HG03521 (cell line): ENCODE results near the gene ARSK.
"Not testable (repeated sequence)": the region's sequence is repeated elsewhere in the genome, so short reads cannot be mapped to it uniquely, and the experiment has no call there.

Source experiments
- ATAC-seq: cut with Tn5 transposase; IDR thresholded peaks from one replicate; pipeline ENCODE4 v1.9.1; 2021; ENCODE audit warnings: mild to moderate bottlenecking, moderate library complexity; ENCODE audit not compliant: unreplicated experiment

Gene ARSK

DNA sequence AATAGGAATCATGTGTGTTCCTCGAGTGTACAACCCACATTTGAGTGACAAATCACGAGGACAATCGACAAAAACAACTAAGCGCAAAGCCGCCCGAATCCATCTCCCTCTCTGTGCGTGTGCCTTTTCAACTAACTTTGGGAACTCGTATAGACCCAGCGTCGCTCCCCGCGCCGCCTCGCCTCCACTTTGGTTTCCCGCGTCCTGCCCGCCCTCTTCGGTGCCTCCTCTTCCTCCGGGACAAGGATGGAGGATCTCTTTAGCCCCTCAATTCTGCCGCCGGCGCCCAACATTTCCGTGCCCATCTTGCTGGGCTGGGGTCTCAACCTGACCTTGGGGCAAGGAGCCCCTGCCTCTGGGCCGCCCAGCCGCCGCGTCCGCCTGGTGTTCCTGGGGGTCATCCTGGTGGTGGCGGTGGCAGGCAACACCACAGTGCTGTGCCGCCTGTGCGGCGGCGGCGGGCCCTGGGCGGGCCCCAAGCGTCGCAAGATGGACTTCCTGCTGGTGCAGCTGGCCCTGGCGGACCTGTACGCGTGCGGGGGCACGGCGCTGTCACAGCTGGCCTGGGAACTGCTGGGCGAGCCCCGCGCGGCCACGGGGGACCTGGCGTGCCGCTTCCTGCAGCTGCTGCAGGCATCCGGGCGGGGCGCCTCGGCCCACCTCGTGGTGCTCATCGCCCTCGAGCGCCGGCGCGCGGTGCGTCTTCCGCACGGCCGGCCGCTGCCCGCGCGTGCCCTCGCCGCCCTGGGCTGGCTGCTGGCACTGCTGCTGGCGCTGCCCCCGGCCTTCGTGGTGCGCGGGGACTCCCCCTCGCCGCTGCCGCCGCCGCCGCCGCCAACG is 65.3 kb downstream of the ARSK start, which contains the start of gene GPR150:
TSS of gene GPR150 (plus strand) at position 58 of the 840 bp plus-strand sequence. CDS start at position 247, 189 bp downstream.
- peak; percentile 70 for ATAC-seq

DNA sequence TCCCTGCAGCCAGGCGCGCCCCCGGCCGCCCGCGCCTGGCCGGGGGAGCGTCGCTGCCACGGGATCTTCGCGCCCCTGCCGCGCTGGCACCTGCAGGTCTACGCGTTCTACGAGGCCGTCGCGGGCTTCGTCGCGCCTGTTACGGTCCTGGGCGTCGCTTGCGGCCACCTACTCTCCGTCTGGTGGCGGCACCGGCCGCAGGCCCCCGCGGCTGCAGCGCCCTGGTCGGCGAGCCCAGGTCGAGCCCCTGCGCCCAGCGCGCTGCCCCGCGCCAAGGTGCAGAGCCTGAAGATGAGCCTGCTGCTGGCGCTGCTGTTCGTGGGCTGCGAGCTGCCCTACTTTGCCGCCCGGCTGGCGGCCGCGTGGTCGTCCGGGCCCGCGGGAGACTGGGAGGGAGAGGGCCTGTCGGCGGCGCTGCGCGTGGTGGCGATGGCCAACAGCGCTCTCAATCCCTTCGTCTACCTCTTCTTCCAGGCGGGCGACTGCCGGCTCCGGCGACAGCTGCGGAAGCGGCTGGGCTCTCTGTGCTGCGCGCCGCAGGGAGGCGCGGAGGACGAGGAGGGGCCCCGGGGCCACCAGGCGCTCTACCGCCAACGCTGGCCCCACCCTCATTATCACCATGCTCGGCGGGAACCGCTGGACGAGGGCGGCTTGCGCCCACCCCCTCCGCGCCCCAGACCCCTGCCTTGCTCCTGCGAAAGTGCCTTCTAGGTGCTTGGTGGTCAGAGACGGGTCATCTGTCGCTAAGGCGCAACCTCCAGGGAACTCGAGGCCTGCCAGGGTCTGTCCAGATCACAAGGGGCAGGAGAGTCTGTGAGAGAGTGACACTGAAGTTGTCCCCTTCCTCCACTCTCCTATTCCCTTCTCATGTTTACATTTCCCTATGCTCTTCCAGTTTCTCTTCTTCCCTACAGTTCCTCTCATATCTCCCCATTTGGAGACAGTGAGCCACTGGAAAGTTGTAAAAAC is 66.3 kb downstream of the ARSK start:
- ATAC-seq, result peak; percentile 40

DNA sequence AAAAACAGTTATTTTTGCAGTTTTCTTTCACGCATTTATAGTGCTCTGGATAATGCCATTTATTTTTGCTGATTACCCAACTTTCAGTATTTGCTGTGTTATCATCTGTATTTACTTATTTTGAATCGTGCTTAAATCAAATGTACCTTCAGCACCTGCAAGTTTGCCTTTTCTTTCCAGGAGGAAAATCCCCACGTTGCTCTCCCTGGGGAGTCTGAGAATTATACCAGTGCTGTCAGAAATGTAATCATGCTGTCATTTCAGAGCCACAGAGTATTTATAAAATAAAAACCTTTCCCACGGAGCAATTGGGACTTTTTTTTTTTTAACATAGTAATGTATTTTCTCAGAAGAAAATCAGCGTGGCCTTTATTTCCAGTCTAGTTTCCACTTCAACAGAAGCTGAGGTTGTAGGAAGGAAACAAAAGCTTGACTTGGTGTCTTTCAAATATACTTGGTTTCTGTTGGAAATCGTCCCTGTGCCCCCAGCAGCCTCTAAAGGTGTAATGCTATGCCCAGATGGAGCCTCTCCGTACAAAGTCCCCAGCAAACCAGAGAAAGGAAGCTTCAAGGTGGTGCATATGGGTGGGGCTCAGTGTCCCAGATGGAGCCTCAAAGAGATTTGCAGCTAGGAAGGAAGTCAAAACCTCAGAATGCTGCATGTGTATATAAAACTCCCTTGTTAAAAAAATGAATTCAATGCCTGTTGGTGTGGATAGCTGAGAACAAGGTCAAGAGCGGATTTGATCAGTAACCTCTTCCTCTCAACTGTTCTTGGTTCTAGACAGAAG is 67.1 kb downstream of the ARSK start:
- ATAC-seq, result no peak

DNA sequence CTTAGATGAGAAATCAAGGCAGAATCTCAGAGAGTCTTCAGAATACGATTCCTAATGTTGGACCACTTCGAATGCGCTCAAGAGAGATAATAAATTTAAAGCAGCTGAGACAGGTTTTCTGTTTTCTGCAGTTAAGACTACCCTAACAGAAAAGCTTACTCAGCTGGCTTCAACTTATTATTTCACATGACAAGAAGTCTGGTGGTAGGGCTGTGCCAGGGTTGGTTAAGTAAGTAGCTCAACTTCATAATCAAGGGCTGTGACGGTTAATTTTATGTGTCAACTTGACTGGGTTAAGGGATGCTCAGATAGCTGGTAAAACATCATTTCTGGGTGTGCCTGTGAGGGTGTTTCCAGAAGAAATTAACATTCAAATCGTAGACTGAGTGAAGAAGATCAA is 68.8 kb downstream of the ARSK start:
- ATAC-seq, result no peak

GRCh38 chr5:95624368-95624767 is 69.5 kb downstream of the ARSK start:
- ATAC-seq, result no peak

- ATAC-seq, result no peak
These were observed 71.8 kb downstream of the ARSK start for GRCh38 chr5:95626701-95627100.

DNA sequence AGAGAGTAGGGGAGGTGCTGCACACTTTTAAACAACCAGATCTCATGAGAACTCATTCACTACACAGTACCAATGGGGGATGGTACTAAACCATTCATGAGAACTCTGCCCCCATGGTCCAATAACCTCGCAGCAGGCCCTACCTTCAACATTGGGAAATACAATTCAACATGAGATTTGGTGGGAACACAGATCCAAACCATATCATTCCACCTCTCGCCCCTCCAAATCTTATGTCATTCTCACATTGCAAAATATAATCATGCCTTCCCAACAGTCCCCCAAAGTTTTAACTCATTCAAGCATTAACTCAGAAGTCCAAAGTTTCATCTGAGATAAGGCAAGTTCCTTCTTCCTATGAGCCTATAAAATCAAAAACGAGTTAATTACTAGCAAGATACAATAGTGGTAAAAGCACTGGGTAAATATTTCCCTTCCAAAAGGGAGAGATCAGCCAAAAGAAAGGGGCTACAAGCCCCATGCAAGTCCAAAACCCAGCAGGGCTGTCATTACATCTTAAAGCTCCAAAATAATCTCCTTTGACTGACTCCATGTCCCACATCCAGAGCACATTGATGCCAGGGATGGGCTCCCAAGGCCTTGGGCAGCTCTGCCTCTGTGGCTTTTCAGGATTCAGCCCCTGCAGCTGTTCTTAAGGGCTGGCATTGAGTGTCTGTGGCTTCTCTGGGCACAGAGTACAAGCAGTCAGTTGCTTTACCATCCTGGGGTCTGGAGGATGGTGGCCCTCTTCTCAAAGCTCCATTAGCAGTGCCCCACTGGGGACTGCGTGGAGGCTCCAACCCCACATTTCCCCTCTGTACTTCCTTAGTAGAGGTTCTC is 73.3 kb downstream of the ARSK start:
- ATAC-seq, result no peak

DNA sequence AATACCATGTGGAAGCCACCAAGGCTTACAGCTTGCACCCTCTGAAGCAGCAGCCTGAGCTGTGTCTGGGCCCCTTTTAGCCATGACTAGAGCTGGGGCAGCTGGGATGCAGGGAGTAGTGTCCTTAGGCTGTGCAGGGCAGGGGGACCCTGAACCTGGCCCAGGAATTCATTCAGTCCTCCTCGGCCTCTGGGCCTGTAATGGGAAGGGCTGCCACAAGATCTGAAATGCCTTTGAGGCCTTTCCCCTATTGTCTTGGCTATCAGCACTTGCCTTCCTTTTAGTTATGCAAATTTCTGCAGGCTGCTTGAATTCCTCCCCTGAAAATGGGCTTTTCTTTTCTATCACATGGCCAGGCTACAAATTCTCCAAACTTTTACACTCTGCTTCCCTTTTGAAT is 74.0 kb downstream of the ARSK start:
- ATAC-seq, result no peak

- no peak for ATAC-seq
These were observed 75.6 kb downstream of the ARSK start for GRCh38 chr5:95630394-95630917.

DNA sequence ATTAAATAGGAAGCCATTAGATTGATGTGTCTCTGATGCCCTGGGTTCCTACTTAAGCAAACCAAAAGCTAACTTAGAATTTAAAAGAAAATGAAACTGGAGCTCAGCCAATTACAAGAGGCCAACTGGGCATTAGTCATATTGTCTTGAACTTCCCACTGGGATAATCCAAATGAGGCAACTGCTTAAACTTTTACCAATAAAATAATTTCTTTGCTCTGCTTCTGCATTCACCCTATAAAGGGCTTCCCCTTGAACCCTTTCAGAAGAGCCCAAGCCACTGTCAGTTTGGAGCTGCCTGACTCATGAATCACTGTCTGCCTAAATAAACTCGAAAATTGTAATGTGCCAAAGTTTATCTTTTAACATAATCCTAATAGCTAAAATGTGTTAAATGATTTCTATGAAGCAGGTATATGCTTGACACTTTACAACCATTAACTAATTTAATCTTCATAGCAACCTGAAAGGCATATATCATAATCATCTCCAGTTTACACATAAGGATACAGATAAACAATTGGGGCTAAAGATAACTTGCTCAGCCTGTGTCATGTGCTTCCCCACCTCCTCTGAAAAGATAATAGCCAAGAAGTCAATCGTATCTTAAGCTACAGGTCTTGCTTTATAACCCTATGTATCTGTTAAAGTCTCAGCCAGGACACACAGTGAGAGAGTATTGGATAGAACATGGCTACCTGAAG is 76.5 kb downstream of the ARSK start:
- peak; percentile 9 for ATAC-seq

- peak; percentile 90 for ATAC-seq
These were observed 77.2 kb downstream of the ARSK start for GRCh38 chr5:95631991-95632675.

DNA sequence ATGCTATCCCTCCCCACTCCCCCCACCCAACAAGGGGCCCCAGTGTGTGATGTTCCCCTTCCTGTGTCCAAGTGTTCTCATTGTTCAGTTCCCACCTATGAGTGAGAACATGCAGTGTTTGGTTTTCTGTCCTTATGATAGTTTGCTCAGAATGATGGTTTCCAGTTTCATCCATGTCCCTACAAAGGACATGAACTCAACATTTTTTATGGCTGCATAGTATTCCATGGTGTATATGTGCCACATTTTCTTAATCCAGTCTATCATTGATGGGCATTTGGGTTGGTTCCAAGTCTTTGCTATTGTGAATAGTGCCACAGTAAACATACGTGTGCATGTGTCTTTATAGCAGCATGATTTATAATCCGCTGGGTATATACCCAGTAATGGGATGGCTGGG is 78.0 kb downstream of the ARSK start:
- ATAC-seq, result not testable (repeated sequence)

DNA sequence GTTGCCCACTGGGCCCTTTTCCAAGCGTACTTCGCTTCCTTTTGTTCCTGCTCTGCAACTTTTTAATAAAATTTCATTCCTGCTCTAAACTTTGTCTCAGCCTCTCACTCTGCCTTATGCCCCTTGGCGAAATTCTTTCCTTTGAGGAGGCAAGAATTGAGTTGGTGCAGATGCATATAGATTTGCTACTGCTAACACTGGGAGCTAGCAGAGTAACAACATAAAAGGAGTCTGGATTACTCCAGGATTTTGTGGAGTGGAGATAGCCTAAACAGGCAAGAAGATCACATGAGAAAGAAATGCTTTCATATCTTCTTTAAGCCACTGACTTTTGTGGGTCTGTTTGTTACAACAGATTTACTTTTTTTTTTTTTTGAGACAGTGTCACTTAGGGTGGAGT is 78.8 kb downstream of the ARSK start:
- ATAC-seq, result no peak

DNA sequence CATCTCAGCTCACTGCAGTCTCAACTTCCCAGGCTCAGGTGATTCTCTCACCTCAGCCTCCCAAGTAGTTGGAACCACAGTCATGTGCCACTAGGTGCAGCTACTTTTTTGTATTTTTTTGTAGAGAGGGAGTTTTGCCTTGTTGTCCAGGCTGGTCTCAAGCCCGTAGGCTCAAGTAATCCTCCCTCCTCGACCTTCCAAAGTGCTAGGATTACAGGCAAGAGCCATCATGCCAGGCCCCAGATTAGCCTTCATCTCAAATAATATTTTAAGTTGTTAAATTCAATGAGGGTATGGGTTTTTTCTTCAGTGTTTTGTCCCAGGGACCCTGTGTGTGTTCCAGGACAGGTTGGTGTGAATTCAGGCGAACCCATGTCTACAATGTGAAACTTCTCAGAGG is 79.2 kb downstream of the ARSK start:
- no peak for ATAC-seq

GRCh38 chr5:95638632-95639031 is 83.7 kb downstream of the ARSK start:
- no peak for ATAC-seq

GRCh38 chr5:95641741-95642220 is 86.9 kb downstream of the ARSK start:
- no peak for ATAC-seq

DNA sequence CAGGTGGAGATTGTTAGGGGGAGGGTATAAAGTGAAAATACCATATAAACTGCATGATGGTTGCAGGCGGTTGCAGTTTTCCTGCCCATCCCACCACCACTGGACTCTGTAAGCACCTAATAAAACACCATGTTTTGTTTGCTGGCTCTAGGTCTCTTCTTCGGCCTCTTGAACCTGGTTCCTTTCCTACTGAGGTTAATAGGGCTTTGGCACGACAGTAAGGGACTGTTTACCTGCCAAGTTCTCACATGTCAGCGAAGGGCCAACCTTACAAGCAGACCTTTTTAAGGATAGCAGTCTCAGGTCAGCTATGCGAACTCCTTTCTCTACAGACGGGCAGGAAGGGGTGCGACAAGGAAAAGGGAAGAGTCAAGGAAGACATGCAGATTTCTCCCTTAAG is 88.3 kb downstream of the ARSK start:
- ATAC-seq, result no peak

- ATAC-seq, result peak; percentile 33
These were observed 89.6 kb downstream of the ARSK start for GRCh38 chr5:95644351-95645042.
